Hepatocyte (in vitro differentiated cells): ENCODE measurements around the gene NPBWR2. TPM values are rescaled to one million over a fixed set of nuclear protein-coding genes. Genes with fewer than 3 reads are reported as not detected.

Source experiments
- DNase-seq: peaks from one replicate; pipeline ENCODE4 v3.0.0-alpha.2; 2016; ENCODE audit warnings: low spot score
- H2AFZ ChIP-seq: fragments of 200-600 bp; sonication (generic); 2 replicates; pipeline ENCODE4 v1.6.0; 2016; ENCODE audit warnings: antibody characterized with exemption, mild to moderate bottlenecking
- H3K27ac ChIP-seq: fragments of 200-600 bp; sonication (generic); 2 replicates; pipeline ENCODE4 v1.5.1; 2016; ENCODE audit warnings: mild to moderate bottlenecking
- H3K27me3 ChIP-seq: fragments of 200-600 bp; sonication (generic); 2 replicates; pipeline ENCODE4 v1.6.1; 2016
- H3K36me3 ChIP-seq: fragments of 200-600 bp; sonication (generic); replicated peaks from 2 replicates; pipeline ENCODE4 v1.5.1; 2016; ENCODE audit warnings: low read depth; ENCODE audit not compliant: insufficient read depth
- H3K4me1 ChIP-seq: fragments of 200-600 bp; sonication (generic); 2 replicates; pipeline ENCODE4 v1.5.1; 2016; ENCODE audit warnings: mild to moderate bottlenecking, moderate library complexity; ENCODE audit not compliant: insufficient read depth
- H3K4me2 ChIP-seq: fragments of 200-600 bp; sonication (generic); 2 replicates; pipeline ENCODE4 v1.6.0; 2016
- H3K4me3 ChIP-seq: fragments of 200-600 bp; sonication (generic); 2 replicates; pipeline ENCODE4 v1.5.1; 2016; ENCODE audit warnings: mild to moderate bottlenecking
- H3K79me2 ChIP-seq: fragments of 200-600 bp; sonication (generic); 2 replicates; pipeline ENCODE4 v1.6.0; 2017; ENCODE audit warnings: mild to moderate bottlenecking
- H3K9me2 ChIP-seq: fragments of 200-600 bp; sonication (generic); replicated peaks from 2 replicates; pipeline ENCODE4 v1.6.0; 2017; ENCODE audit warnings: mild to moderate bottlenecking; ENCODE audit not compliant: insufficient read depth
- H3K9me3 ChIP-seq: fragments of 200-600 bp; sonication (generic); 2 replicates; pipeline ENCODE4 v1.5.1; 2016; ENCODE audit warnings: low read depth, mild to moderate bottlenecking
- H4K20me1 ChIP-seq: fragments of 200-600 bp; sonication (generic); 2 replicates; pipeline ENCODE4 v1.6.0; 2016; ENCODE audit warnings: mild to moderate bottlenecking; ENCODE audit not compliant: insufficient read depth, poor library complexity, severe bottlenecking
- EZH2 ChIP-seq: fragments of 200-600 bp; sonication (generic); IDR thresholded peaks from 2 replicates; pipeline ENCODE4 v1.6.1; 2016; ENCODE audit warnings: antibody characterized with exemption, mild to moderate bottlenecking, borderline replicate concordance
- EZH2phosphoT487 ChIP-seq: fragments of 200-600 bp; sonication (generic); IDR thresholded peaks from one replicate; pipeline ENCODE4 v1.6.1; 2018; ENCODE audit warnings: antibody characterized with exemption, mild to moderate bottlenecking, low read depth, moderate library complexity; ENCODE audit not compliant: unreplicated experiment, severe bottlenecking
- WGBS: methylation state at CpG from one replicate; pipeline ENCODE4 v1.1.6; 2016; ENCODE audit warnings: low lambda C conversion rate; ENCODE audit errors: missing lambda C conversion rate; 5-methylcytosine and 5-hydroxymethylcytosine counted together
- polyA plus RNA-seq: library from polyadenylated mRNA; unstranded; fragments of >200 nt; fragmentation: Nextera tagmentation; extraction: Ambion mirVana; gene quantifications from 2 replicates; pipeline ENCODE4 v1.2.1, GENCODE V29; 2016
- total RNA-seq: library from RNA; depleted of rRNA; stranded (reverse); fragments of >200 nt; gene quantifications from 2 replicates; pipeline ENCODE4 v1.2.3, GENCODE V29; 2014
- TF ChIP-seq, protein P1 (sequence below): fragments of 200-600 bp; sonication (generic); IDR thresholded peaks from 2 replicates; pipeline ENCODE4 v1.5.1; 2016; ENCODE audit warnings: antibody characterized with exemption, mild to moderate bottlenecking; ENCODE audit not compliant: poor library complexity

The NPBWR2 gene
- total and polyA plus RNA-seq, 2 experiments from 2014 or later: not detected

DNA sequence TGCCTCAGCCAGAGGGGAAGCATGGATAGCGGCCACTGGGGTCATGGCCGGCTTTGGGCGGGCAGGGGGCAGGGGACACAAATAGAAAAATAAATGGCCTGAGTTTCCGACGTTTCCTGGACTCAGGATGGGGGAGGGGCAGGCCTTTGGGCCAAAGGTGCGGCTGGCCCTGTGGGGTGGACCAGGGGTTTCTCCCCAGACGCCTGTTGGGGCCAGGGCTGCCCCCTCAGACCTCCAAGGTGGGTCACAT is 50.8 kb downstream of the NPBWR2 start:
- Histone ChIP-seq H3K27ac (no peak overlapping the region), H4K20me1 (no peaks in the 10 kb centered on the region), H3K27me3 (no peaks in the 10 kb centered on the region), H3K4me2 (no peak overlapping the region), H3K4me1 (peaks cover 20% of the 10 kb centered on the region), H3K9me2 (no peaks in the 10 kb centered on the region), H3K4me3 (no peak overlapping the region), H3K36me3 (no peaks in the 10 kb centered on the region), H3K9me3 (no peaks in the 10 kb centered on the region), H3K79me2 (no peaks in the 10 kb centered on the region), H2AFZ (no peak overlapping the region)
- WGBS: 50% methylated on average over 3 of the region's 7 CpGs
- DNase-seq: no peak
- TF ChIP-seq EZH2 (no peak), EZH2phosphoT487 (no peak)
- TF ChIP-seq, protein P1, sequence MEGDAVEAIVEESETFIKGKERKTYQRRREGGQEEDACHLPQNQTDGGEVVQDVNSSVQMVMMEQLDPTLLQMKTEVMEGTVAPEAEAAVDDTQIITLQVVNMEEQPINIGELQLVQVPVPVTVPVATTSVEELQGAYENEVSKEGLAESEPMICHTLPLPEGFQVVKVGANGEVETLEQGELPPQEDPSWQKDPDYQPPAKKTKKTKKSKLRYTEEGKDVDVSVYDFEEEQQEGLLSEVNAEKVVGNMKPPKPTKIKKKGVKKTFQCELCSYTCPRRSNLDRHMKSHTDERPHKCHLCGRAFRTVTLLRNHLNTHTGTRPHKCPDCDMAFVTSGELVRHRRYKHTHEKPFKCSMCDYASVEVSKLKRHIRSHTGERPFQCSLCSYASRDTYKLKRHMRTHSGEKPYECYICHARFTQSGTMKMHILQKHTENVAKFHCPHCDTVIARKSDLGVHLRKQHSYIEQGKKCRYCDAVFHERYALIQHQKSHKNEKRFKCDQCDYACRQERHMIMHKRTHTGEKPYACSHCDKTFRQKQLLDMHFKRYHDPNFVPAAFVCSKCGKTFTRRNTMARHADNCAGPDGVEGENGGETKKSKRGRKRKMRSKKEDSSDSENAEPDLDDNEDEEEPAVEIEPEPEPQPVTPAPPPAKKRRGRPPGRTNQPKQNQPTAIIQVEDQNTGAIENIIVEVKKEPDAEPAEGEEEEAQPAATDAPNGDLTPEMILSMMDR: no peak

DNA sequence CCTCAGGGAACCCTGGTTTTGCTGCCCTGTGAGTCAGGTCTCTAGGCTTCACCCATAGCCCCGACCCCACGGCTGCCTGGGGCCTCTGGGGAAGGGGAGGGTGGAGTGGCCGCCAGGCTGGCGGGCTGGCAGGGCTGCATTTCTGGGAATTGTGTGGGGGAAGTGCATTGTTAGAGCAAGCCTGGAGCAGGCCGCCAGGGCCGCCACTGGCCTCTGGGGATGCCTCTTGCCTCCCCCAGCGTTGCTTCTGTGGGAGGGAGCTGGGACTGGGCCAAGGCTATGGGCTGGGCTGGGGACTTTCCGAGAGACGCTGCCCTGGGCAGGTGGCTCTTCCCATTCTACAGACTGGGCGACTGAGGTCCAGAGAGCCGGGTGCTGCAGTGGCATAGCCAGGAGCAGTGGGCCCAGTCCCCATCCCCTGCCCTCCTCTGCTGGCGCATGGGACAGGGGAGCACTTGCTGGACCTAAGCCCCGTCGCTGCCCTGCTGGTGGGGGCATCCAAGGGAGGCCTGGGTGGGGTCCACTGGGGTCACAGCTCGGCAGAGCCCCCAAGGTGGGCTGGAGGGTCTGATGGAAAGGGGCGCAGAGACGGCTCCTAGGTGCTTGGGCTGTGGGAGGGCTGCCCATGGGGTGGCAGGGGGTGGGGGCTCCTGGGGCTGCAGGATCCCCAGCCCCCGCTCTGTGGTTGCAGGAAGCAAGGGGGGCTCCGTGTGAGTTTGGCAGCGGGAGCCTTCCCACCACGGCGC is 51.3 kb downstream of the NPBWR2 start:
- H3K9me2 ChIP-seq: no peaks in the 10 kb centered on the region
- H3K4me2 ChIP-seq: no peak overlapping the region
- no peaks in the 10 kb centered on the region for H3K79me2 ChIP-seq
- H3K36me3 ChIP-seq: no peaks in the 10 kb centered on the region
- H2AFZ ChIP-seq: no peak overlapping the region
- H4K20me1 ChIP-seq: no peaks in the 10 kb centered on the region
- TF ChIP-seq EZH2: no peak
- no peak for TF ChIP-seq EZH2phosphoT487
- TF ChIP-seq, protein P1: no peak
- peaks cover 20% of the 10 kb centered on the region for H3K4me1 ChIP-seq
- peaks cover 2% of the 10 kb centered on the region for H3K27me3 ChIP-seq
- 72% methylated on average over 20 of the region's 22 CpGs for WGBS
- DNase-seq: peak; percentile 60
- H3K27ac ChIP-seq: no peak overlapping the region
- H3K4me3 ChIP-seq: no peak overlapping the region
- no peaks in the 10 kb centered on the region for H3K9me3 ChIP-seq

DNA sequence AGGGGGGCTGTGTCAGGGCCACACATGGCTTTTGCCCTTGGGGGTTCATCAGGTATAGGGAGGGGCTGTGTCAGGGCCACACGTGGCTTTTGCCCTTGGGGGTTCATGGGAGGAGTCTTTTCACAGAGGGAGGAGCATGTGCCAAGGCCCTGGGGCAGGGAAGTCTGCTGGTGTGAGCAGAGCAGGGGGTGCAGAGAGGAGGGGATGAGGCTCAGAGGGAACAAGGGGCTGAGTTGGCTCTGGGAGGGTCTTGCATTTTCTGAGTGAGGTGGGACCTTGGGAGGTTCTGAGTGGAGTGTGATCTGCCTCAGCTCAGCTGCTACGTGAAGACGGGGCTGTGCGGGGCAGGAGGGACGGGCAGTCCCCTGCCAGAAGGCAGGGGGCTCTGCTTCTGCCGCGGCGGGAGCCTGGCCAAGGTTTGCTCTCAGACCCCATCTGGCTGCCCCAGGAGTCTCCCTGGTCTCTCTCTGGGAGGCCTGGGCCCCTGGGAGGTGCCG is 51.9 kb downstream of the NPBWR2 start:
- H4K20me1 ChIP-seq: no peaks in the 10 kb centered on the region
- no peak overlapping the region for H3K4me2 ChIP-seq
- no peaks in the 10 kb centered on the region for H3K36me3 ChIP-seq
- H3K4me3 ChIP-seq: no peak overlapping the region
- H3K27me3 ChIP-seq: peaks cover 8% of the 10 kb centered on the region
- H3K27ac ChIP-seq: no peak overlapping the region
- no peak overlapping the region for H2AFZ ChIP-seq
- TF ChIP-seq EZH2: no peak
- TF ChIP-seq, protein P1: no peak
- no peak for TF ChIP-seq EZH2phosphoT487
- no peaks in the 10 kb centered on the region for H3K9me3 ChIP-seq
- no peaks in the 10 kb centered on the region for H3K79me2 ChIP-seq
- no peaks in the 10 kb centered on the region for H3K9me2 ChIP-seq
- H3K4me1 ChIP-seq: peaks cover 20% of the 10 kb centered on the region
- WGBS: 84% methylated on average over 8 of the region's 9 CpGs
- no peak for DNase-seq
